ENCODE measurements around the gene ELOVL5. TPM values are rescaled to one million over a fixed set of nuclear protein-coding genes. Genes with fewer than 3 reads are reported as not detected.

The ELOVL5 gene
- total RNA-seq, 2 donors from 2014 or later: 52.2 to 54.0 TPM

- intact Hi-C loops (cut with DNase I): no loop called here
- no peak for DNase-seq (ENCODE audit: low spot score)
These were observed 120.9 kb downstream of the ELOVL5 start for GRCh38 chr6:53227847-53228246.

GRCh38 chr6:53220605-53221004 is 128.1 kb downstream of the ELOVL5 start:
- intact Hi-C loops (cut with DNase I): no loop called here
- DNase-seq (ENCODE audit: low spot score): no peak

Small RNA genes within 50 kb of the gene (microRNA-seq; reads per million reads assigned to microRNA genes)
- gene MIR5685 (ENCODE audit: borderline microRNAs expressed in 2 of 2): 0 reads per million in 2 donors

Other genes starting within 250 kb of the ELOVL5 start
- gene GCM1, start 200.1 kb downstream of the ELOVL5 start, total RNA-seq: under 1 TPM in 1 of 2 donors, not detected in 1; 0.10 TPM
- 10 to 100 TPM; 21.8 to 22.8 TPM for gene GCLC, start 196.2 kb upstream of the ELOVL5 start, total RNA-seq

All from posterior vena cava (tissue), 2 donors.